Right atrium auricular region (tissue), 2 donors: ENCODE results near the gene DBR1. TPM values are rescaled to one million over a fixed set of nuclear protein-coding genes. Genes with fewer than 3 reads are reported as not detected.

Experiments
- DNase-seq: peaks from one replicate; pipeline ENCODE4 v3.0.0-alpha.2; 2019; ENCODE audit warnings: low spot score
- H3K27ac ChIP-seq, 2 donors: fragments of 200-600 bp; sonication (generic); 1 replicate in 1 of 2; 2 replicates in 1 of 2; pipeline ENCODE4 v1.5.1; 2016 to 2019
- H3K27me3 ChIP-seq, 2 donors: fragments of 200-600 bp; sonication (generic); one replicate each; pipeline versions ENCODE4 v1.5.1 to v1.6.0; 2017 to 2019
- H3K36me3 ChIP-seq: fragments of 200-600 bp; sonication (generic); one replicate; pipeline ENCODE4 v1.5.1; 2016
- H3K4me1 ChIP-seq, 2 donors: fragments of 200-600 bp; sonication (generic); one replicate each; pipeline versions ENCODE4 v1.5.1 to v1.6.0; 2017 to 2019
- H3K4me3 ChIP-seq, 2 donors: fragments of 200-600 bp; sonication (generic); 1 replicate in 1 of 2; 2 replicates in 1 of 2; pipeline ENCODE4 v1.5.1; 2017 to 2019; ENCODE audit warnings: mild to moderate bottlenecking in 1 of 2, moderate library complexity in 1 of 2
- H3K9me3 ChIP-seq, 2 donors: fragments of 200-600 bp; sonication (generic); one replicate each; pipeline ENCODE4 v1.5.1; 2019
- total RNA-seq, 2 donors: library from RNA; depleted of rRNA; stranded (reverse); fragments of >200 nt; gene quantifications; one replicate each; pipeline ENCODE4 v1.1.0, GENCODE V29; 2016
- TF ChIP-seq, protein P1 (sequence below), 2 donors: fragments of 200-600 bp; sonication (generic); IDR thresholded peaks; one replicate each; pipeline ENCODE4 v1.5.1; 2019; ENCODE audit warnings: antibody characterized with exemption in 2 of 2

The DBR1 gene
- total RNA-seq, 2 donors from 2014 or later = 6.9 to 8.1 TPM

DNA sequence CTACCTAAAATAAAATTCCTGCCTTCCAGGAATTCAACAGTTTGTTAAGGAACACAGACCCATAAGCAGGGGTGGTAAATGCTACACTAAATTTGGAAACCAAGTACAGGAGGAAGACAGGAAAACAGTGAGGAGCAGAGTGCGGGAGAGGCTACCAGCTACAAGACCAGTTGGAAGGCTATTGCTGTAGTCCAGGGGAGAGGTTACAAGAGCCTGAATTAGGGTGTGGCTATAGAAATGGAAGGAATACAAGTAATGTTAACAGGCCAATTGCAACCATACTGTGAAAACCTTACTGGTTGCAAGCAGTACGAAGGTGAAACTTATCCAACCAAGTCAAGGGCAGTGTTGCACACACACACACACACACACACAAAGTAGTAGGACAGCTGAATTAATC, 11.5 kb upstream of the DBR1 start:
- peak overlapping the region in 1 of 2 donors; percentile 71 for H3K4me3 ChIP-seq
- no peak for DNase-seq
- no peaks in the 10 kb centered on the region for H3K9me3 ChIP-seq
- peak overlapping the region in 1 of 2 donors; percentile 96 for H3K27ac ChIP-seq
- H3K27me3 ChIP-seq = no peaks in the 10 kb centered on the region
- peaks cover 0 to 29% of the 10 kb centered on the region in 2 donors for H3K4me1 ChIP-seq
- H3K36me3 ChIP-seq = no peaks in the 10 kb centered on the region
- TF ChIP-seq, protein P1, sequence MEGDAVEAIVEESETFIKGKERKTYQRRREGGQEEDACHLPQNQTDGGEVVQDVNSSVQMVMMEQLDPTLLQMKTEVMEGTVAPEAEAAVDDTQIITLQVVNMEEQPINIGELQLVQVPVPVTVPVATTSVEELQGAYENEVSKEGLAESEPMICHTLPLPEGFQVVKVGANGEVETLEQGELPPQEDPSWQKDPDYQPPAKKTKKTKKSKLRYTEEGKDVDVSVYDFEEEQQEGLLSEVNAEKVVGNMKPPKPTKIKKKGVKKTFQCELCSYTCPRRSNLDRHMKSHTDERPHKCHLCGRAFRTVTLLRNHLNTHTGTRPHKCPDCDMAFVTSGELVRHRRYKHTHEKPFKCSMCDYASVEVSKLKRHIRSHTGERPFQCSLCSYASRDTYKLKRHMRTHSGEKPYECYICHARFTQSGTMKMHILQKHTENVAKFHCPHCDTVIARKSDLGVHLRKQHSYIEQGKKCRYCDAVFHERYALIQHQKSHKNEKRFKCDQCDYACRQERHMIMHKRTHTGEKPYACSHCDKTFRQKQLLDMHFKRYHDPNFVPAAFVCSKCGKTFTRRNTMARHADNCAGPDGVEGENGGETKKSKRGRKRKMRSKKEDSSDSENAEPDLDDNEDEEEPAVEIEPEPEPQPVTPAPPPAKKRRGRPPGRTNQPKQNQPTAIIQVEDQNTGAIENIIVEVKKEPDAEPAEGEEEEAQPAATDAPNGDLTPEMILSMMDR (IDR thresholded peaks at IDR 0.05) = no peak

DNA sequence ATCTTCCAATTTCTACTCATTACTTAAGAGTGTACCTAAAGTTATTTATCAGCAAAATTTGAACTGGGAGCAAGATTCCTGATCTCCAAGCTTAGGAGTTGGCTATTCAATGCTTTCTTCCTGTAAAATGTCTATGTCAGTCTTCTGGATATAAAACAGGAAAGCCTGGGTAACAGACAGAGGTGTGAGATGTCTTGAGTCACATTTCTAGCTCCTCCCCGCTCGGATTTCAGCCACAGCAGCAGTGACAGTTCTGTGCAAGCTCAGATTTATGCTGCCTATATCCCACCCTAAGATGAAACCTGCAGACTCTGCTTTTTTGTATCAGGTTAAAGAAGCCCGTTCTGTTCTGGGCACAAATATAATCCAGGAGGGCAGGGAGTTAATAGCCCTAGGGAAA, 10.3 kb upstream of the DBR1 start:
- Histone ChIP-seq H3K4me3 (no peak overlapping the region), H3K27ac (no peak overlapping the region), H3K27me3 (no peaks in the 10 kb centered on the region), H3K36me3 (no peaks in the 10 kb centered on the region), H3K4me1 (peaks cover 0 to 29% of the 10 kb centered on the region in 2 donors), H3K9me3 (no peaks in the 10 kb centered on the region)
- DNase-seq = no peak
- TF ChIP-seq, protein P1 (IDR thresholded peaks at IDR 0.05) = no peak

DNA sequence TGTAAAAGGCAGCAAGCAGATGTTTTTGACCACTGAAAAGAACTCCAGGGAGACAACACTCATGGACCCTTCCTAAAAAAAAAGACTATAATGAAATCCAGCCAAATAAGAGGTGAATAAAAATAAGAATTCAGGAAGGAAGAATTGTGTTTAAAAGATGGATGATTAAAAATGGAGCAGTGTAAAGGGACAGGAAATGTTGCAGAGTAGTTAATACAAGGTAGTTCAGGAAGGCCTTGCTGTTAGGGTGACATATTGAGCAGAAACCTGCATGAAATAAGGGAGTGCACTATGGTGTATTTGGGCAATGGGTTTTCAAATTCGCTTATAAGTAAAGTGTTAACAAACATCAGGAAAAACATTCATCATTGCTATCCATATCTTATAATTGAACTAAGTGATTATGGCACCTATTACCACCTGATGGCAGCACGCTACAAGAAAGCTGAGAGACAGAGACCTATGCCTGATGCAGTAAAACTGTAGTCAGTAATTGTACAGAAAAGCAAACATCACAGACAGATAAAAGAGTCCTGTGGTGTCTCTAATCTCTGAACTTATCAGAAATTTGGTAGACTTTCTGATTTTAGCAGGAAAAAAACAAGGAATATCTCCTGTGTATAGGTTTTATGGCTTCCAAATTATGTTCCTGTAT, 5.8 kb upstream of the DBR1 start:
- Histone ChIP-seq H3K4me3 (no peak overlapping the region), H3K4me1 (no peaks in the 10 kb centered on the region), H3K27ac (no peak overlapping the region), H3K36me3 (no peaks in the 10 kb centered on the region), H3K9me3 (no peaks in the 10 kb centered on the region), H3K27me3 (no peaks in the 10 kb centered on the region)
- TF ChIP-seq, protein P1 (IDR thresholded peaks at IDR 0.05) = peak in 1 of 2 donors; percentile 56
- DNase-seq = no peak

DNA sequence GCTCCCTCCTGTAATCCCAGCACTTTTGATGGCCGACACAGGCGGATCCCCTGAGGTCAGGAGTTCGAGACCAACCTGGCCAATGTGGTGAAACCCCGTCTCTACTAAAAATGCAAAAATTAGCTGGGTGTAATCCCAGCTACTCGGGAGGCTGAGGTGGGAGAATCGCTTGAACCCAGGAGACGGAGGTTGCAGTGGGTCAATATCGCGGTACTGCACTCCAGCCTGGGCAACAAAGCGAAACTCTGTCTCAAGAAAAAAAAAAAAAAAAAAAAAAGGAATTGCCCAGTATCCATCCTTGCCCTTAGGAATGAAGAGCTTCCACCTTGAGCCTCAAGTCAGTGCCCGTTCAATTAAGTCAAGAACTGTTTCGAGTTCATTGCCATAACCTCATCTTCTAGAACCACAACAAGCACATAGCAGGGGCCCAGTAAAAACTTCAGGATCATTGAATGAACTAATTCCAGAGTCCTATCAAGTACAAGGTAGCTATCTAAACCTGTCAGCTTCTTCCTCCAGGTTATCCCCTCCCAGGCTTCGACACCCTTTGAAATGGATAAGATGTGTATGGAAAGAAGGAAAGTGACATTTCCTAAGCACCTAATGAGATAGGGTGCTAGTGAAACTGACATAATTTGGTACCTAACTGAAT, 826 bp downstream of the DBR1 start:
- peak overlapping the region; percentile 77 to 80 for H3K27ac ChIP-seq

DNA sequence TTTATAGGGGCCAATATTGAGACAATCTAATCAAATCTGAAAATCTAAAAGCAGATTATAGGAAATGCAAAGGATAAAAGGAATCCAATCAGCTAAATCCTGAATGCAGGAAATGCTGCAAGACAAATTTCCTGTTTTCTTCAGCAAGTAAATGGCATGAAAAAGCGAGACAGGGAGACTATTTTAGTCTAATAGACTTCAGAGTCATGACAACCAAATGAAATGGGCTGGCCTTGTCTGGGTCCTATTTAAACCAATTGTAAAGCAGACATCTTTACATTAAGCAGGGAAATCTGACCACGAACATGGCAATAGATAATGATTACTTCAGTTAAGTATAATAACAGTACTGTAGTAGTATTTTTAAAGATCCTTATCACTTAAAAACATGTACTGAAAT, 2.1 kb downstream of the DBR1 start:
- Histone ChIP-seq H3K27me3 (no peaks in the 10 kb centered on the region), H3K9me3 (no peaks in the 10 kb centered on the region), H3K27ac (no peak overlapping the region), H3K36me3 (peaks cover 39% of the 10 kb centered on the region), H3K4me1 (peaks cover 0 to 23% of the 10 kb centered on the region in 2 donors), H3K4me3 (no peak overlapping the region)
- no peak for DNase-seq
- TF ChIP-seq, protein P1 (IDR thresholded peaks at IDR 0.05) = no peak

More for the DNA sequence above, 826 bp downstream of the DBR1 start:
- TF ChIP-seq, protein P1 (IDR thresholded peaks at IDR 0.05) = no peak
- Histone ChIP-seq H3K27me3 (no peaks in the 10 kb centered on the region), H3K9me3 (no peaks in the 10 kb centered on the region), H3K36me3 (peaks cover 27% of the 10 kb centered on the region), H3K4me3 (peak overlapping the region; percentile 74 to 90), H3K4me1 (peaks cover 0 to 23% of the 10 kb centered on the region in 2 donors)
- no peak for DNase-seq
